Measurements from ENCODE around the gene LYPD6. TPM values are rescaled to one million over a fixed set of nuclear protein-coding genes. Genes with fewer than 3 reads are reported as not detected.

LYPD6 gene
- total and polyA plus RNA-seq, 11 donors, result 0.04 to 0.72 (median 0.12) TPM; not detected in 1

- intact Hi-C loops (cut with DNase I), result no loop called here
- H3K27ac ChIP-seq, result no peak overlapping the region
- ATAC-seq (no peak), DNase-seq (no peak)
- H3K36me3 ChIP-seq, result no peaks in the 10 kb centered on the region
- H3K9me3 ChIP-seq, result peaks cover 0 to 16% (median 3%) of the 10 kb centered on the region in 12 donors
- no peaks in the 10 kb centered on the region for H3K4me1 ChIP-seq
- no peak overlapping the region for H3K4me3 ChIP-seq
- 70 to 79% (median 73%) methylated on average over 2 of the region's 2 CpGs for WGBS, 4 donors
- TF ChIP-seq POLR2A (IDR thresholded peaks at IDR 0.05) (no peak), CTCF (IDR thresholded peaks at IDR 0.05) (no peak)
- no peaks in the 10 kb centered on the region for H3K27me3 ChIP-seq
Observed at GRCh38 chr2:149465873-149466272, 135.5 kb downstream of the LYPD6 start.

- TF ChIP-seq CTCF (IDR thresholded peaks at IDR 0.05), result no peak
- no peak for TF ChIP-seq POLR2A (IDR thresholded peaks at IDR 0.05)
- intact Hi-C loops (cut with DNase I), result no loop called here
- Histone ChIP-seq H3K27me3 (no peaks in the 10 kb centered on the region), H3K36me3 (no peaks in the 10 kb centered on the region), H3K9me3 (peaks cover 0 to 11% (median 2%) of the 10 kb centered on the region in 12 donors), H3K4me3 (no peak overlapping the region), H3K27ac (no peak overlapping the region), H3K4me1 (no peaks in the 10 kb centered on the region)
- ATAC-seq (no peak), DNase-seq (no peak)
- 35 to 46% (median 39%) methylated on average over 3 of the region's 3 CpGs for WGBS, 4 donors
Observed at GRCh38 chr2:149466635-149467034, 136.2 kb downstream of the LYPD6 start.

GRCh38 chr2:149467436-149467835 is 137.0 kb downstream of the LYPD6 start:
- WGBS, 4 donors, result 78 to 83% (median 80%) methylated on average over 2 of the region's 2 CpGs
- Histone ChIP-seq H3K27ac (no peak overlapping the region), H3K36me3 (no peaks in the 10 kb centered on the region), H3K4me3 (no peak overlapping the region), H3K27me3 (no peaks in the 10 kb centered on the region), H3K9me3 (peaks cover 0 to 3% (median 0%) of the 10 kb centered on the region in 12 donors), H3K4me1 (no peaks in the 10 kb centered on the region)
- TF ChIP-seq POLR2A (IDR thresholded peaks at IDR 0.05) (no peak), CTCF (IDR thresholded peaks at IDR 0.05) (no peak)
- ATAC-seq (no peak), DNase-seq (no peak)
- intact Hi-C loops (cut with DNase I), result no loop called here

GRCh38 chr2:149468636-149469035 is 138.2 kb downstream of the LYPD6 start:
- Histone ChIP-seq H3K4me3 (no peak overlapping the region), H3K36me3 (no peaks in the 10 kb centered on the region), H3K9me3 (no peaks in the 10 kb centered on the region), H3K4me1 (no peaks in the 10 kb centered on the region), H3K27me3 (peaks cover 0 to 2% (median 0%) of the 10 kb centered on the region in 9 donors), H3K27ac (no peak overlapping the region)
- WGBS, 4 donors, result 49 to 62% (median 58%) methylated on average over 4 of the region's 4 CpGs
- no peak for TF ChIP-seq CTCF (IDR thresholded peaks at IDR 0.05)
- TF ChIP-seq POLR2A (IDR thresholded peaks at IDR 0.05), result no peak
- intact Hi-C loops (cut with DNase I), result no loop called here
- DNase-seq (no peak), ATAC-seq (no peak)
